ENCODE data around the gene PPP1R15A. TPM values are rescaled to one million over a fixed set of nuclear protein-coding genes. Genes with fewer than 3 reads are reported as not detected.

Gene PPP1R15A
- total RNA-seq, 4 donors from 2014 or later, result 53.9 to 70.0 (median 60.9) TPM

DNA sequence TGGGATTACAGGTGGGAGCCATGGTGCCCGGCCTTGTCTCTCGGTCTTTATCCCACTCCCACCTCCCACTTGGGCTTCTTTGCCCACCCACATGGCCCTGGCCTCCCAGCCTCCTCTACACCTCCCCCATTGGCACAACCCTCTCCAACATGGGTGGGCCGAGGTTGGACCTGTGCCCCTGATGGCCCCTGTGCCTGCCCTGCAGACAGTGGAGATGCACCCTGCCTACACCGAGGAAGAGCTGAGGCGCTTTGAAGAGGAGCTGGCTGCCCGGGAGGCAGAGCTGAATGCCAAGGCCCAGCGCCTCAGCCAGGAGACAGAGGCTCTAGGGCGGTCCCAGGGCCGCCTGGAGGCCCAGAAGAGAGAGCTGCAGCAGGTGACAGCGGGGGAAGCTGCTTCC is 48.7 kb downstream of the PPP1R15A start:
- Histone ChIP-seq H3K4me3 (no peak overlapping the region), H3K27ac (no peak overlapping the region), H3K36me3 (peaks cover 0 to 79% of the 10 kb centered on the region in 2 donors), H3K4me1 (no peaks in the 10 kb centered on the region), H3K27me3 (no peaks in the 10 kb centered on the region), H3K9me3 (no peaks in the 10 kb centered on the region)
- ATAC-seq, result no peak
- 50 to 61% methylated on average over 2 to 3 of the region's 10 CpGs for WGBS, 2 donors (ENCODE audit: low coverage in 1 of 2)
- TF ChIP-seq POLR2A (IDR thresholded peaks at IDR 0.05) (no peak), POLR2AphosphoS5 (IDR thresholded peaks at IDR 0.05) (no peak)

DNA sequence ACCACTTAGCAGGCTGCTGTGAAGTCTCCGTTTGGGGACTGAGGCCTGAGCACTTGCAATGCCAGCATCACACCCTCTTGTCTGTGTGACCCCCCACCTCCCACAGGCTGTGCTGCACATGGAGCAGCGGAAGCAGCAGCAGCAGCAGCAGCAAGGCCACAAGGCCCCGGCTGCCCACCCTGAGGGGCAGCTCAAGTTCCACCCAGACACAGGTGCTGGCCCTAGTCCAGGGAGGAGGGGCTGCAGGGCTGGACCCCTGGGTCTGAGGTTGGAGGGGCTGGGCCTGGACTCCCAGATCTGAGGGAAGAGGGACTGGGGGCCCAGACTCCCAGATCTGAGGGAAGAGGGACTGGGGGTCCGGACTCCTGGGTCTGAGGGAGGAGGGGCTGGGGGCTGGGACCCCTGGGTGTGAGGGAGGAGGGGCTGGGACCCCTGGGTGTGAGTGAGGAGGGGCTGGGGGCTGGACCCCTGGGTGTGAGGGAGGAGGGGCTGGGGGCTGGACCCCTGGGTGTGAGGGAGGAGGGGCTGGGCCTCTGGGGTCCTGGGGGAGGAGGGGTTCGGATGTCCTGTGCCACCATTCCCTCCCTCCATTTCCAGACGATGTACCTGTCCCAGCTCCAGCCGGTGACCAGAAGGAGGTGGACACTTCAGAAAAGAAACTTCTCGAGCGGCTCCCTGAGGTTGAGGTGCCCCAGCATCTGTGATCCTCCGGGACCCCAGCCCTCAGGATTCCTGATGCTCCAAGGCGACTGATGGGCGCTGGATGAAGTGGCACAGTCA is 49.7 kb downstream of the PPP1R15A start:
- no peaks in the 10 kb centered on the region for H3K9me3 ChIP-seq
- peaks cover 0 to 6% (median 0%) of the 10 kb centered on the region in 3 donors for H3K4me1 ChIP-seq
- peaks cover 0 to 70% of the 10 kb centered on the region in 2 donors for H3K36me3 ChIP-seq
- ATAC-seq, result no peak
- TF ChIP-seq, protein P1, sequence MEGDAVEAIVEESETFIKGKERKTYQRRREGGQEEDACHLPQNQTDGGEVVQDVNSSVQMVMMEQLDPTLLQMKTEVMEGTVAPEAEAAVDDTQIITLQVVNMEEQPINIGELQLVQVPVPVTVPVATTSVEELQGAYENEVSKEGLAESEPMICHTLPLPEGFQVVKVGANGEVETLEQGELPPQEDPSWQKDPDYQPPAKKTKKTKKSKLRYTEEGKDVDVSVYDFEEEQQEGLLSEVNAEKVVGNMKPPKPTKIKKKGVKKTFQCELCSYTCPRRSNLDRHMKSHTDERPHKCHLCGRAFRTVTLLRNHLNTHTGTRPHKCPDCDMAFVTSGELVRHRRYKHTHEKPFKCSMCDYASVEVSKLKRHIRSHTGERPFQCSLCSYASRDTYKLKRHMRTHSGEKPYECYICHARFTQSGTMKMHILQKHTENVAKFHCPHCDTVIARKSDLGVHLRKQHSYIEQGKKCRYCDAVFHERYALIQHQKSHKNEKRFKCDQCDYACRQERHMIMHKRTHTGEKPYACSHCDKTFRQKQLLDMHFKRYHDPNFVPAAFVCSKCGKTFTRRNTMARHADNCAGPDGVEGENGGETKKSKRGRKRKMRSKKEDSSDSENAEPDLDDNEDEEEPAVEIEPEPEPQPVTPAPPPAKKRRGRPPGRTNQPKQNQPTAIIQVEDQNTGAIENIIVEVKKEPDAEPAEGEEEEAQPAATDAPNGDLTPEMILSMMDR (IDR thresholded peaks at IDR 0.05), result no peak
- TF ChIP-seq EP300 (IDR thresholded peaks at IDR 0.05), result no peak
- no peak for TF ChIP-seq POLR2AphosphoS5 (IDR thresholded peaks at IDR 0.05)
- no peak overlapping the region for H3K4me3 ChIP-seq
- WGBS, 2 donors (ENCODE audit: low coverage in 1 of 2), result 60 to 85% methylated on average over 1 to 7 of the region's 12 CpGs
- H3K27me3 ChIP-seq, result no peaks in the 10 kb centered on the region
- H3K27ac ChIP-seq, result no peak overlapping the region

GRCh38 chr19:48922548-48923490 is 50.6 kb downstream of the PPP1R15A start:
- no peaks in the 10 kb centered on the region for H3K27me3 ChIP-seq
- ATAC-seq, result no peak

DNA sequence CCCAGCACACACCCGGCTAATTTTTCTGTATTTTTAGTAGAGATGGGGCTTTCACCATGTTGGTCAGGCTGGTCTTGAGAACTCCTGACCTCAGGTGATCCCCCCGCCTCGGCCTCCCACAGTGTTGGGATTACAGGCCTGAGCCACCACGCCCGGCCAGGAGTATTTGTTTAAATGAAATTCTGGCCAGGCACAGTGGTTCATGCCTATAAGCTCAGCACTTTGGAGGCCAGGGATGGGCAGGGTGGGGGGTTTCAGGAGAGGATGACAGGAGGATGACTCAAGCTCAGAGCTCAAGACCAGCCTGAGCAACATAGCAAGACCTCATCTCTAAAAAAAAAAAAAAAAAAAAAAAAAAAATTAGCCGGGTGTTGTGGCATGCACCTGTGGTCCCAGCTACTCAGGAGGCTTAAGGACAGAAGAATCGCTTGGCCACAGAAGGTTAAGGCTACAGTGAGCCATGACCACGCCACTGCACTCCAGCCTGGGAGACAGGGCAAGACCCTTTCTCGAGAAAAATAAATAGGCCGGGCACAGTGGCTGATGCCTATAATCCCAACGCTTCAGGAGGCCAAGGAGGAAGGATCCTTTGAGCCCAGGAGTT is 53.1 kb downstream of the PPP1R15A start:
- WGBS, 2 donors (ENCODE audit: low coverage in 1 of 2), result 65 to 89% methylated on average over 1 to 8 of the region's 11 CpGs
- Histone ChIP-seq H3K9me3 (no peaks in the 10 kb centered on the region), H3K27me3 (no peaks in the 10 kb centered on the region), H3K4me1 (peaks cover 0 to 17% (median 0%) of the 10 kb centered on the region in 3 donors), H3K36me3 (peaks cover 0 to 35% of the 10 kb centered on the region in 2 donors), H3K4me3 (no peak overlapping the region), H3K27ac (no peak overlapping the region)
- ATAC-seq, result no peak
- TF ChIP-seq EP300 (IDR thresholded peaks at IDR 0.05) (no peak), POLR2AphosphoS5 (IDR thresholded peaks at IDR 0.05) (no peak), POLR2A (IDR thresholded peaks at IDR 0.05) (no peak)
- TF ChIP-seq, protein P1 (IDR thresholded peaks at IDR 0.05), result no peak

More at GRCh38 chr19:48922548-48923490, 50.6 kb downstream of the PPP1R15A start:
- WGBS, 2 donors (ENCODE audit: low coverage in 1 of 2), result 73 to 100% methylated on average over 1 to 9 of the region's 18 CpGs
- Histone ChIP-seq H3K27ac (no peak overlapping the region), H3K4me3 (no peak overlapping the region), H3K9me3 (no peaks in the 10 kb centered on the region), H3K4me1 (peaks cover 0 to 15% (median 0%) of the 10 kb centered on the region in 3 donors), H3K36me3 (peaks cover 0 to 60% of the 10 kb centered on the region in 2 donors)
- TF ChIP-seq, protein P1 (IDR thresholded peaks at IDR 0.05), result no peak
- TF ChIP-seq EP300 (IDR thresholded peaks at IDR 0.05), result no peak
- no peak for TF ChIP-seq POLR2AphosphoS5 (IDR thresholded peaks at IDR 0.05)
- TF ChIP-seq POLR2A (IDR thresholded peaks at IDR 0.05), result no peak

Other genes with a start within 250 kb of the PPP1R15A start
- gene DBP, start 235.0 kb upstream of the PPP1R15A start, total RNA-seq, result 10 to 100 TPM in 2 of 4 donors, 1 to 10 TPM in 2; 2.9 to 16.8 (median 8.9) TPM
- 10 to 100 TPM in 3 of 4 donors, 1 to 10 TPM in 1; 10.0 to 28.5 (median 12.5) TPM for gene CA11, start 226.2 kb upstream of the PPP1R15A start, total RNA-seq
- gene NTN5, start 199.4 kb upstream of the PPP1R15A start, total RNA-seq, result 1 to 10 TPM in 2 of 4 donors, under 1 TPM in 1, not detected in 1; 0.78 to 2.3 (median 1.1) TPM
- gene FUT2, start 176.4 kb upstream of the PPP1R15A start, total RNA-seq, result 1 to 10 TPM in 1 of 4 donors, not detected in 3; 3.4 TPM
- gene MAMSTR, start 152.7 kb upstream of the PPP1R15A start, total RNA-seq, result 1 to 10 TPM in 2 of 4 donors, under 1 TPM in 2; 0.25 to 3.7 (median 1.3) TPM
- gene RASIP1, start 131.8 kb upstream of the PPP1R15A start, total RNA-seq, result 10 to 100 TPM in 3 of 4 donors, 1 to 10 TPM in 1; 9.8 to 16.4 (median 10.3) TPM
- under 1 TPM in 1 of 4 donors, not detected in 3; 0.27 TPM for gene IZUMO1, start 125.5 kb upstream of the PPP1R15A start, total RNA-seq
- gene FUT1, start 119.8 kb upstream of the PPP1R15A start, total RNA-seq, result 1 to 10 TPM in 3 of 4 donors, under 1 TPM in 1; 0.54 to 3.5 (median 2.6) TPM
- not detected for gene FGF21, start 116.9 kb upstream of the PPP1R15A start, total RNA-seq
- 10 to 100 TPM; 46.6 to 77.8 (median 57.8) TPM for gene BCAT2, start 61.4 kb upstream of the PPP1R15A start, total RNA-seq
- 10 to 100 TPM in 2 of 4 donors, 1 to 10 TPM in 2; 5.3 to 12.5 (median 8.2) TPM for gene HSD17B14, start 35.9 kb upstream of the PPP1R15A start, total RNA-seq
- gene PLEKHA4, start 3.8 kb upstream of the PPP1R15A start, total RNA-seq, result 10 to 100 TPM; 11.4 to 29.2 (median 18.1) TPM
- 1 to 10 TPM in 1 of 4 donors, not detected in 3; 2.0 TPM for gene TULP2, start 26.3 kb downstream of the PPP1R15A start, total RNA-seq
- 100 to 1,000 TPM; 188 to 326 (median 279) TPM for gene NUCB1, start 27.9 kb downstream of the PPP1R15A start, total RNA-seq
- gene DHDH, start 61.3 kb downstream of the PPP1R15A start, total RNA-seq, result under 1 TPM in 1 of 4 donors, not detected in 3; 0.81 TPM
- 10 to 100 TPM; 31.5 to 40.8 (median 34.8) TPM for gene BAX, start 82.5 kb downstream of the PPP1R15A start, total RNA-seq
- 1,000 to 10,000 TPM; 2,478 to 4,094 (median 2,824) TPM for gene FTL, start 92.9 kb downstream of the PPP1R15A start, total RNA-seq
- 10 to 100 TPM; 22.1 to 44.4 (median 38.5) TPM for gene GYS1, start 120.9 kb downstream of the PPP1R15A start, total RNA-seq
- 10 to 100 TPM; 69.4 to 96.5 (median 84.2) TPM for gene RUVBL2, start 121.5 kb downstream of the PPP1R15A start, total RNA-seq
- not detected for gene LHB, start 144.7 kb downstream of the PPP1R15A start, total RNA-seq
- gene CGB3, start 151.9 kb downstream of the PPP1R15A start, total RNA-seq, result not detected
- not detected for gene CGB2, start 159.5 kb downstream of the PPP1R15A start, total RNA-seq
- not detected for gene CGB1, start 164.5 kb downstream of the PPP1R15A start, total RNA-seq
- not detected for gene CGB5, start 171.4 kb downstream of the PPP1R15A start, total RNA-seq
- not detected for gene CGB8, start 176.7 kb downstream of the PPP1R15A start, total RNA-seq
- not detected for gene CGB7, start 185.3 kb downstream of the PPP1R15A start, total RNA-seq
- under 1 TPM in 1 of 4 donors, not detected in 3; 0.37 TPM for gene NTF4, start 192.4 kb downstream of the PPP1R15A start, total RNA-seq
- not detected for gene KCNA7, start 200.3 kb downstream of the PPP1R15A start, total RNA-seq
- gene SNRNP70, start 213.0 kb downstream of the PPP1R15A start, total RNA-seq, result 100 to 1,000 TPM in 3 of 4 donors, 10 to 100 TPM in 1; 77.4 to 323 (median 192) TPM
- 10 to 100 TPM in 3 of 4 donors, 1 to 10 TPM in 1; 6.5 to 19.8 (median 13.2) TPM for gene LIN7B, start 241.9 kb downstream of the PPP1R15A start, total RNA-seq
- gene C19orf73, start 246.7 kb downstream of the PPP1R15A start, total RNA-seq, result 1 to 10 TPM in 1 of 4 donors, not detected in 3; 1.8 TPM
- gene PPFIA3, start 247.1 kb downstream of the PPP1R15A start, total RNA-seq, result 1 to 10 TPM; 3.6 to 7.6 (median 5.0) TPM

Measured in gastroesophageal sphincter (tissue), 4 donors.